Adipocyte (in vitro differentiated cells): ENCODE measurements around the gene ERV3-1.
"Not testable (repeated sequence)": the region's sequence is repeated elsewhere in the genome, so short reads cannot be mapped to it uniquely, and the experiment has no call there.

Experiments used
- DNase-seq: peaks from one replicate; pipeline ENCODE4 v3.0.0-alpha.2; 2015; ENCODE audit warnings: low read depth
- H3K27me3 ChIP-seq: replicated peaks from 2 replicates; pipeline ENCODE4 v1.7.0; 2013; ENCODE audit warnings: mild to moderate bottlenecking, low read length, moderate library complexity; ENCODE audit not compliant: control insufficient read depth, insufficient read depth
- H3K36me3 ChIP-seq: 2 replicates; pipeline ENCODE4 v1.7.0; 2013; ENCODE audit warnings: low read length, mild to moderate bottlenecking, moderate library complexity; ENCODE audit not compliant: control insufficient read depth, insufficient read depth, severe bottlenecking
- H3K4me1 ChIP-seq: 2 replicates; pipeline ENCODE4 v1.7.0; 2013; ENCODE audit warnings: mild to moderate bottlenecking, low read length, moderate library complexity; ENCODE audit not compliant: control insufficient read depth, insufficient read depth
- H3K4me3 ChIP-seq: 2 replicates; pipeline ENCODE4 v1.7.0; 2013; ENCODE audit warnings: mild to moderate bottlenecking, low read length, moderate library complexity
- H3K9ac ChIP-seq: 2 replicates; pipeline ENCODE4 v1.7.0; 2013; ENCODE audit warnings: mild to moderate bottlenecking, low read length, moderate library complexity
- H3K9me3 ChIP-seq: 2 replicates; pipeline ENCODE4 v1.7.0; 2013; ENCODE audit warnings: mild to moderate bottlenecking, low read length, moderate library complexity; ENCODE audit not compliant: control insufficient read depth

The ERV3-1 gene, protein sequence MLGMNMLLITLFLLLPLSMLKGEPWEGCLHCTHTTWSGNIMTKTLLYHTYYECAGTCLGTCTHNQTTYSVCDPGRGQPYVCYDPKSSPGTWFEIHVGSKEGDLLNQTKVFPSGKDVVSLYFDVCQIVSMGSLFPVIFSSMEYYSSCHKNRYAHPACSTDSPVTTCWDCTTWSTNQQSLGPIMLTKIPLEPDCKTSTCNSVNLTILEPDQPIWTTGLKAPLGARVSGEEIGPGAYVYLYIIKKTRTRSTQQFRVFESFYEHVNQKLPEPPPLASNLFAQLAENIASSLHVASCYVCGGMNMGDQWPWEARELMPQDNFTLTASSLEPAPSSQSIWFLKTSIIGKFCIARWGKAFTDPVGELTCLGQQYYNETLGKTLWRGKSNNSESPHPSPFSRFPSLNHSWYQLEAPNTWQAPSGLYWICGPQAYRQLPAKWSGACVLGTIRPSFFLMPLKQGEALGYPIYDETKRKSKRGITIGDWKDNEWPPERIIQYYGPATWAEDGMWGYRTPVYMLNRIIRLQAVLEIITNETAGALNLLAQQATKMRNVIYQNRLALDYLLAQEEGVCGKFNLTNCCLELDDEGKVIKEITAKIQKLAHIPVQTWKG

DNA sequence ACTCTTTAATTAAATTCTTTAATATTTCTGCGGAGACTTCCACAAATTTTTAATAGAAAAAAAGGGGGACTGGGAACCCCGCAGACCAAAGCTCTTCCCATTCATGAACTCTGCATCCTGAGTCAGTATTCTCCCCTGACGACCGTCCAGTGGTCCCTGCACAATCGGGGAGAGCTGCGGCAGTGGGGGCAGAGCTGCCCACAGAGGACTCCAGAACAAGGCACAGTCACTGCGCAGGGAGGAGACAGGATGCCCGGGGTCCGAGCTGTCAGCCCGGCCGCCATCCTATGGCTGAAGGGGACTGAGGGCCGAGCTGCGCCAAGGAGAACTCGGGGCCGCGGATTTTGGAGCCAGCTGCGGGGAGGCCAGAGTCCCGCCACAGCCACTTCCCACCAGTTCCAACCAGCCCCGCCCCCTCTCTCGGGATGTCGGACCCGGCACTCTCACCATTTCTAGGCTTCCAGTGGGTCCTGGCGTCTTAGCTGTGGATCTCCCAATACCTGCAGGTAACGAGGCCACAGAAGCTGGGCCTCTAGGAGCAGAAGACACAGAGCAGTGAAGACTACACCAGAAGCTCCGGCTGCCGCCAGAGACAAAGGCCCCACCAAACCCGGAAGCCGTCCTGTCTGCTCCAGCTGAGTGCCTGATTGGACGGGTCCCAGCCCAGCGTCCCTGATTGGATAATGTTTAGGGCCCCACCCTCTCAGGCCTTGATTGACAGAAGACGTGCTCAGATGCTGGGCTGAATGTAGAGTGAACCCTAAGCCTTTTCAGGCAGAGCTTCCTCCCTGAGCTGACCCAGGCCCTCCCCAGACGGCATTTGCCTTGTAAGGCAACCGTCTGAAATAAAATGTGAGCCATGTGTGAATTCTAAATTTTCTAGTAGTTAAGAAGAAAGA lies at the start of gene ERV3-1:
Gene ERV3-1 (minus strand): TSS at position 594 of the 899 bp plus-strand sequence. CDS start 13,661 bp downstream, outside the sequence.
- peak within 1 kb of the TSS; percentile 98 for H3K4me3 ChIP-seq
- peak; percentile 98 for DNase-seq
- peaks cover 22% of the 10 kb centered on the region for H3K36me3 ChIP-seq
- H3K27me3 ChIP-seq, result no peaks in the 10 kb centered on the region
- H3K4me1 ChIP-seq, result peaks cover 23% of the 10 kb centered on the region
- peak within 1 kb of the TSS; percentile 99 for H3K9ac ChIP-seq
- H3K9me3 ChIP-seq, result no peaks in the 10 kb centered on the region

DNA sequence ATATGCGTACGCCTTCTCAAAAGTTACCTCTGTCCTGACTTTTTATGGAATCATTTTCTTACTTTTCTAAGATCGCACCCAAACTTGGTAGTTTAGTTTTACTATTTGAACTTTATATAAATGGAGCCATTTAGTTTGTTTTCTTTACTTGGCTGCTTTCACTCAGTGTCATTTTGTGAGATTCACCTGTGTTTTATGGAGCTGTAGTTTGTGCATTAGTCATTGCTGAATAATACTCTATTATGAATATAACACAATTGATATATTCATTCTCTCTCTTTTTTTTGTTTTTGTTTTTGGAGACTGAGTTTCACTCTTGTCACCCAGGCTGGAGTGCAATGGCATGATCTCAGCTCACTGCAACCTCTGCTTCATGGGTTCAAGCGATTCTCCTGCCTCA lies 49.3 kb upstream of the ERV3-1 start:
- peaks cover 22% of the 10 kb centered on the region for H3K36me3 ChIP-seq
- not testable (repeated sequence) for H3K27me3 ChIP-seq, DNase-seq, H3K4me1 ChIP-seq, H3K4me3 ChIP-seq, H3K9ac ChIP-seq, H3K9me3 ChIP-seq

DNA sequence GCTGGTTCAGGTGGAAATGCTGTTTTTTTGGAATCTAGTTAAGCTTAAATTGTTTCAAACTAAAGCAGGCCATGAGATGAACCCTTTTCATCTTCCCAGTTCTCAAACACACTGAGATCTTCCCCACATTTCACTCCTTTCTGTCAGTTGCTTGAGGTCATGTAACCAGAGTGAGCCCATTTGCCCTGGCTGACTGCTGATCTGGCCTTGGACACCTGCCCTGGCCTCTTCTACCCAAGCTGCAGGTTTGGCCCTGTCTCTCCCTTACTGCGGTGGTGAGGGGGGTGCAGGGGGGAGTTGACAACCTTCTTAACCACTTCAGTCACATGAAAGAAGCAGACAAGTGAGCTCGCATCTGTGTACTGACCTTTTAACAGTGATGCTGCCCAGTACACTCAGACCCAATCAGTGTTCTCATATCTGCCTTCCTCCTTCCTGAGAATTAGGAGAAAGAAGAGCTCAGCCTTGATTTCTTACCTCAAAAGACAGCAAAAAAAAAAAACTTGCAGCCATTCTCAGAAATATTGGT lies 48.0 kb upstream of the ERV3-1 start:
- not testable (repeated sequence) for H3K27me3 ChIP-seq, H3K9me3 ChIP-seq, H3K4me1 ChIP-seq, H3K4me3 ChIP-seq, DNase-seq, H3K9ac ChIP-seq
- H3K36me3 ChIP-seq, result peaks cover 22% of the 10 kb centered on the region

DNA sequence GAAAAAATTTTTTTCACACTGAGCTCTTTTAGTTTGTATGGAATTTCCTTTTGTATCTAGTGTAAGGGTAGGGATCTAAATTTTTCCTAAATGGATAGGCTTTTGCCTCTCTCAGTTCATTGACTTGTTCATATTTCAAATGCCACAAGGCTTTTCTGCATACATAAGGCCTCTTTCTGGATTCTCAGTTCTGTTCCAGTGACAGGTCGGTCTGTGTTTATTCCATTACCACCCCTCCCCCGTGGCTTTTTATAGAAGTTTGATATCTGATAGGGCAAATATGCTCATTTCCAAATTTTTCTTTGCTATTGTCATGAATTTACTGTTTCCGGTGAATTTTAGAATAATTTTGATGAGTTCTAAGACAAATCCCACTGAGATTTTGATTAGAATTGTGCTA lies 45.2 kb upstream of the ERV3-1 start:
- not testable (repeated sequence) for DNase-seq, H3K36me3 ChIP-seq, H3K27me3 ChIP-seq, H3K4me3 ChIP-seq, H3K9ac ChIP-seq, H3K4me1 ChIP-seq, H3K9me3 ChIP-seq

DNA sequence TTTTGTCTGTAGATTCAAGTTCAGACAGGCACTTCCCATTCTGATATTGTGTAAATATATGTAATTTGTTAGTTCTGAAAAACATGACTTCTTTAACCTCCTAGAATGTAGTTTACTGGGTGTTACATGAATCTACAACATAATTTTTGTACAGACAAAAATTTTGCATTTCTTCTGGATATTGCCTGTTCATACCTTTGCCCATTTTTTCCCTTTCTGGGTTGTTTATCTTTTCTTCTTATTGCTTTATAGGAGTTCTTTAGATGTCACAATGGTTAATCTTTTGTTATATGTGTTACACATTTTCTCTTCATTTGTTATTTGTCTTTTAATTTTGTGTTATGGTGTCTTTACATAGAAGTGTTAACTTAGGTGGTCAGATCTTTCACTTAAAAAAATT lies 44.7 kb upstream of the ERV3-1 start:
- H3K9ac ChIP-seq, H3K4me1 ChIP-seq, H3K27me3 ChIP-seq, H3K9me3 ChIP-seq, H3K4me3 ChIP-seq, DNase-seq, H3K36me3 ChIP-seq: not testable (repeated sequence)

DNA sequence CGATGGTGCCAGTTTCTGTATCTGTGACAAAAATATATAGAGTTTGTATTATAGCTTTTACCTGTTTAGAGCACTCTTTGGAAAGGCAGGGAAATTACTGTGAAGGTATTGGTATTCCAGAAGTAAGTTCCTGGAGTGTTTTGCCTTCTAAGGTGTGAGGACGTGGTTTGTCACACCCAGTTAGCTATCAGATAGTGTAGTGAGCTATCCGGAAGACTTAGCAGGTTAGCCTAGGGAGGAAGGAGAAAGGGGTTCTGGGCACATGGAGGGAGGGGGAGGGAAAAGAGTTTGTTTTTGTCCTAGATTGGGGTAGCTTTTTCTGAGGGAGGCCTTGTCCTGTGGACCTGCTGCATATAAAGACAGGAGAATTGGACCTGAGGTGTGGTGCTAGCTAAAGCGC lies 39.8 kb upstream of the ERV3-1 start:
- not testable (repeated sequence) for H3K4me3 ChIP-seq, H3K9ac ChIP-seq, H3K4me1 ChIP-seq, DNase-seq, H3K27me3 ChIP-seq, H3K9me3 ChIP-seq, H3K36me3 ChIP-seq

DNA sequence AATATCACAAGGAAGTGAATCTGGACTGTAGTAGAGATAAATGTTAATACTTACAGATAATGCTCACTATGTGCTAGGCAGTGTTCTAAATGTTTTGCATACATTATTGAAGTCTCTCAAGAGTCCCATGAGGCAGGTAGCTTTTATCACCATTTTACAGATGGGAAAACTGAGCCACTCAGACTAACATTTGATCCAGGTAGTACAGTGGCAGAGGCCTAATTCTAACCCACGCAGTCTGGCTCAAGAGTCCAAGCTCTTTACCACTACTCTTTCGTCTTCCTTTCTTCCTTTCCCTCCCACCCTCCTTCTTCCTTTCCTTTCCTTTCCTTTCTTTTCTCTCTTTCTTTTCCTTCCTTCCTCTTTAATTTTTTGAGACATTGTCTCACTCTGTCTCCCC lies 39.1 kb upstream of the ERV3-1 start:
- not testable (repeated sequence) for H3K36me3 ChIP-seq, DNase-seq

DNA sequence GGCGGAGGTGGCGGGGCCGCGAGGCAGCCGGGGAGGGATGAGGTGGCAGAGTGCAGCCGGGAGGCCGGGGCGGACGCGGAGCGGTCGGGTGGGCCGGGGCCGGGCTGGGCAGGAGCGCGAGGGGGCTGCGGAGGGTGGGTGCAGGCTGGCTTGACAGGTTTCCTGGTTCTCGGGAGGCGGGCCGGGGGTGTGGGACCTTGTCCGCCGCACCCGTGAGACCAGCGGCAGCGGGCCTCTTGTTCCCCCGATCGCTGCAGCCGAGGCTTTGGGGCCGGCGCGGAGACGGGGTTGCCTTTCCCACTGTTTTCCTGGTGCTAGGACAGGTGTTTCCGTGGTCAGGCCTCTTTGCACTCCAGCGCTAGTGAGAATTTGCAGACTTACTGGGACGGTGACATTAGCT lies 32.3 kb upstream of the ERV3-1 start:
- H3K4me3 ChIP-seq, result peak overlapping the region; percentile 93
- H3K9ac ChIP-seq, result peak overlapping the region; percentile 95
- peak; percentile 57 for DNase-seq
- not testable (repeated sequence) for H3K36me3 ChIP-seq, H3K9me3 ChIP-seq, H3K27me3 ChIP-seq
- peaks cover 13% of the 10 kb centered on the region for H3K4me1 ChIP-seq

More for the DNA sequence above, 39.1 kb upstream of the ERV3-1 start:
- not testable (repeated sequence) for H3K9me3 ChIP-seq, H3K4me1 ChIP-seq, H3K4me3 ChIP-seq, H3K9ac ChIP-seq, H3K27me3 ChIP-seq

DNA sequence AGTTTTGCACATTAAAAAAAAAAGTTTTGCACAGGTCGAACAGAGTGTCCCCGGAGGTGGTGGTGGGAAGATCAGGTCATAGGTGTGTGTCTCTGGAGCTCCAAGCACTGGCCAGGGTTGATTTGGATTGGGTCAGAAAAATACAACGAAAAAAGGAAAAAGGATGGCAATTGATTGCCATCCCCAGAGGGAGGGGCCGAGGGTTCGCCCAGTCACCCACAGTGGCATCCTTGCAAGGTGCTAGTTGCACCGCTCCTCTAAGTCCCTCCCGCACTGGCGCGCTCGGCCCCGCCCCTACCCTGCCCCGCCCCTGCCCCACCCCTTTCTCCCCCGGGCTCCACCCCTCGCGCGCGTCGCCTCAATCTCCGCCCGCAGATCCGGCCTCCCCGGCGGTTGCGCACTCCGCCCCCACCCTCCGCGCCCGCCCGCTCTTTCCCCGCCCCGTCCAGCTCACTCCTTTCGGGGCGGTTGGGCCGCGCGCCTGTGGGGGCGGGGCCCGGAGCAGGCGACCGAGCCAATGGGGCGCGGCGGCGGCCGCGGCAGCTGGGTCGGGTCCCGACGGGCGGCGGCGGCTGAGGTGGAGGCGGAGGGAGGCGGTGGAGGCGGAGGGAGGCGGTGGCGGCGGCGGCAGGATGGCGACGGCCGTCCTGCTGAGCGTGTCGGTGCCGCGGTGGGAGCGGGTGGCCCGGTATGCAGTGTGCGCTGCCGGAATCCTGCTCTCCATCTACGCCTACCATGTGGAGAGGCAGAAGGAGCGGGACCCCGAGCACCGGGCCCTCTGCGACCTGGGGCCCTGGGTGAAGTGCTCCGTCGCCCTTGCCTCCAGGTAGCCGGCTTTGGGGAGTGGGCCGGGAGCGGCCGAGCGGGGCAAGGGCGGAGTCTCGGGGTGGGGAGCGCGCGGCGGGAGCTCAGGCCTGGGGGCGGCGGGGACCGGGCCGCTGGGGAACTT lies 31.5 kb upstream of the ERV3-1 start:
- Histone ChIP-seq H3K27me3 (no peaks in the 10 kb centered on the region), H3K9me3 (no peaks in the 10 kb centered on the region), H3K4me3 (peak overlapping the region; percentile 80), H3K9ac (peak overlapping the region; percentile 89), H3K4me1 (peaks cover 13% of the 10 kb centered on the region), H3K36me3 (no peaks in the 10 kb centered on the region)
- peak; percentile 98 for DNase-seq

DNA sequence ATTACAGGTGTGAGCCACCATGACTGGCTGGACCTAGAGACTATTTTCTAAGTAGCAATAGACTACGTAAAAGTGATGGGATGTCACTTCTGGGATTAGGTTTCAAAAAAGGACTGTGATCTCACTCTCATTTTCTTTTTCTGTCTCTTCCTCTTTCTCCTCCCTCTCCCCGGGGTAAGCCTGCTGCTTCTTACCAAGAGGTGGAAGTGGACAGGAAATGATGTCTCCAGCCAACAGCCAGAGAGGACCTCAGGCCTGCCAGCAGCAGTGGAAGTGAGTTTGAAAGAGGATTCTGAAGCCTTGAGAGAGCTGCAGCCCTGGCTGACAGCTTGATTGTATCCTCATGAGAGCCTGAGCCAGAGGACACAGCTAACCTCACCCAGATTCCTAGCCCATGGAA lies 30.0 kb upstream of the ERV3-1 start:
- H3K27me3 ChIP-seq, H3K4me3 ChIP-seq, H3K9me3 ChIP-seq, H3K36me3 ChIP-seq, DNase-seq: not testable (repeated sequence)
- H3K4me1 ChIP-seq, result peaks cover 13% of the 10 kb centered on the region
- peak overlapping the region; percentile 70 for H3K9ac ChIP-seq
